PC-3 (cell line): ENCODE data around the gene PTPRD.

Experiments
- EZH2 ChIP-seq: fragments of 300-600 bp; sonication (generic); IDR thresholded peaks from one replicate; pipeline ENCODE4 v1.6.1; 2017; ENCODE audit warnings: antibody characterized with exemption, mild to moderate bottlenecking, low read length; ENCODE audit not compliant: unreplicated experiment
- TF ChIP-seq, protein P1 (sequence below): fragments of 300-600 bp; sonication (generic); conservative IDR thresholded peaks from 2 replicates; pipeline ENCODE4 v1.5.1; 2017; ENCODE audit warnings: antibody characterized with exemption, low read depth, mild to moderate bottlenecking, low read length

DNA sequence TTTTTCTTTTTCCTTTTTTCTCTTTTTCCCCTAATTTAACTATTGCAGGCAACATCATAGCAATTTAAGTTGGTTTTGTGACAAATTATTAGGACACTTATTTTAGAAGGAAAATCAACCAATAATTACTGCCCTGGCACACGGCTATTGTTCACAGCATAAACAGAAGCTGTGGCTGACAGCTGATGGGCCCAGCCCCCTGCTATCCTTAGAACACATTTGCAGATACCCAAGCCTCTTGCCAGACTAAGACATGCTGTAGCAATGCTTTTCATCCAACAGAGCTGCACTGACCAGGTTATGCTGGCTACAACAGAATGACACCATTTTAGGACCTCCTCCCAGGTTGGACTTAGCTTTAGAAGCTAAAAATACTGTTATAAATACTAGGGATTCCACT, 1960.5 kb downstream of the PTPRD start:
- no peak for TF ChIP-seq EZH2
- TF ChIP-seq, protein P1, sequence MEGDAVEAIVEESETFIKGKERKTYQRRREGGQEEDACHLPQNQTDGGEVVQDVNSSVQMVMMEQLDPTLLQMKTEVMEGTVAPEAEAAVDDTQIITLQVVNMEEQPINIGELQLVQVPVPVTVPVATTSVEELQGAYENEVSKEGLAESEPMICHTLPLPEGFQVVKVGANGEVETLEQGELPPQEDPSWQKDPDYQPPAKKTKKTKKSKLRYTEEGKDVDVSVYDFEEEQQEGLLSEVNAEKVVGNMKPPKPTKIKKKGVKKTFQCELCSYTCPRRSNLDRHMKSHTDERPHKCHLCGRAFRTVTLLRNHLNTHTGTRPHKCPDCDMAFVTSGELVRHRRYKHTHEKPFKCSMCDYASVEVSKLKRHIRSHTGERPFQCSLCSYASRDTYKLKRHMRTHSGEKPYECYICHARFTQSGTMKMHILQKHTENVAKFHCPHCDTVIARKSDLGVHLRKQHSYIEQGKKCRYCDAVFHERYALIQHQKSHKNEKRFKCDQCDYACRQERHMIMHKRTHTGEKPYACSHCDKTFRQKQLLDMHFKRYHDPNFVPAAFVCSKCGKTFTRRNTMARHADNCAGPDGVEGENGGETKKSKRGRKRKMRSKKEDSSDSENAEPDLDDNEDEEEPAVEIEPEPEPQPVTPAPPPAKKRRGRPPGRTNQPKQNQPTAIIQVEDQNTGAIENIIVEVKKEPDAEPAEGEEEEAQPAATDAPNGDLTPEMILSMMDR: no peak
